ENCODE data around the gene NHERF2. TPM values are rescaled to one million over a fixed set of nuclear protein-coding genes. Genes with fewer than 3 reads are reported as not detected.

The NHERF2 gene
- total RNA-seq, 1 experiment from 2014 or later, result 174 TPM

- Histone ChIP-seq H3K36me3 (ENCODE audit: control insufficient read depth, insufficient read depth, low read length) (no peaks in the 10 kb centered on the region), H3K4me3 (ENCODE audit: low read depth in 2 of 2, low read length in 2 of 2) (no peak overlapping the region), H3K4me1 (ENCODE audit: control insufficient read depth, insufficient read depth, low read length) (peaks cover 13% of the 10 kb centered on the region; the same call in 1 of the 2 replicates), H3K9me3 (ENCODE audit: control insufficient read depth, insufficient read depth, low read depth, low read length) (no peaks in the 10 kb centered on the region), H3K27me3 (ENCODE audit: control insufficient read depth, insufficient read depth, low read length) (no peaks in the 10 kb centered on the region), H3K27ac (ENCODE audit: low read length) (no peak overlapping the region)
- in situ Hi-C loops (cut with HindIII; ENCODE audit: low pct_unique_long_range_greater_than_20kb, low sequenced_read_pairs) (no loop called here), intact Hi-C loops (cut with micrococcal nuclease; ENCODE audit: unreplicated experiment) (no loop called here)
- ChIA-PET CTCF (no interaction called here), POLR2A (no interaction called here)
- no peak for DNase-seq (ENCODE audit: low read depth, low spot score)
- TF ChIP-seq TCF7L2 (IDR thresholded peaks at IDR 0.05; ENCODE audit: low read depth, low read length) (no peak), CTCF (IDR thresholded peaks at IDR 0.05) (no peak), SIN3A (IDR thresholded peaks at IDR 0.05; ENCODE audit: borderline replicate concordance, insufficient read depth, low read depth, low read length) (no peak), POLR2AphosphoS5 (IDR thresholded peaks at IDR 0.05; ENCODE audit: low read depth, low read length) (no peak)
- TF ChIP-seq, protein P1, sequence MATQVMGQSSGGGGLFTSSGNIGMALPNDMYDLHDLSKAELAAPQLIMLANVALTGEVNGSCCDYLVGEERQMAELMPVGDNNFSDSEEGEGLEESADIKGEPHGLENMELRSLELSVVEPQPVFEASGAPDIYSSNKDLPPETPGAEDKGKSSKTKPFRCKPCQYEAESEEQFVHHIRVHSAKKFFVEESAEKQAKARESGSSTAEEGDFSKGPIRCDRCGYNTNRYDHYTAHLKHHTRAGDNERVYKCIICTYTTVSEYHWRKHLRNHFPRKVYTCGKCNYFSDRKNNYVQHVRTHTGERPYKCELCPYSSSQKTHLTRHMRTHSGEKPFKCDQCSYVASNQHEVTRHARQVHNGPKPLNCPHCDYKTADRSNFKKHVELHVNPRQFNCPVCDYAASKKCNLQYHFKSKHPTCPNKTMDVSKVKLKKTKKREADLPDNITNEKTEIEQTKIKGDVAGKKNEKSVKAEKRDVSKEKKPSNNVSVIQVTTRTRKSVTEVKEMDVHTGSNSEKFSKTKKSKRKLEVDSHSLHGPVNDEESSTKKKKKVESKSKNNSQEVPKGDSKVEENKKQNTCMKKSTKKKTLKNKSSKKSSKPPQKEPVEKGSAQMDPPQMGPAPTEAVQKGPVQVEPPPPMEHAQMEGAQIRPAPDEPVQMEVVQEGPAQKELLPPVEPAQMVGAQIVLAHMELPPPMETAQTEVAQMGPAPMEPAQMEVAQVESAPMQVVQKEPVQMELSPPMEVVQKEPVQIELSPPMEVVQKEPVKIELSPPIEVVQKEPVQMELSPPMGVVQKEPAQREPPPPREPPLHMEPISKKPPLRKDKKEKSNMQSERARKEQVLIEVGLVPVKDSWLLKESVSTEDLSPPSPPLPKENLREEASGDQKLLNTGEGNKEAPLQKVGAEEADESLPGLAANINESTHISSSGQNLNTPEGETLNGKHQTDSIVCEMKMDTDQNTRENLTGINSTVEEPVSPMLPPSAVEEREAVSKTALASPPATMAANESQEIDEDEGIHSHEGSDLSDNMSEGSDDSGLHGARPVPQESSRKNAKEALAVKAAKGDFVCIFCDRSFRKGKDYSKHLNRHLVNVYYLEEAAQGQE (IDR thresholded peaks at IDR 0.05; ENCODE audit: insufficient read depth in 1 of 2, low read depth in 2 of 2, low read length in 1 of 2), result no peak
- ATAC-seq, result peak; percentile 11
- no TSS peak for BruUV-seq (replicated peaks)
Measured at GRCh38 chr16:1993731-1994131, 33.0 kb upstream of the NHERF2 start.

DNA sequence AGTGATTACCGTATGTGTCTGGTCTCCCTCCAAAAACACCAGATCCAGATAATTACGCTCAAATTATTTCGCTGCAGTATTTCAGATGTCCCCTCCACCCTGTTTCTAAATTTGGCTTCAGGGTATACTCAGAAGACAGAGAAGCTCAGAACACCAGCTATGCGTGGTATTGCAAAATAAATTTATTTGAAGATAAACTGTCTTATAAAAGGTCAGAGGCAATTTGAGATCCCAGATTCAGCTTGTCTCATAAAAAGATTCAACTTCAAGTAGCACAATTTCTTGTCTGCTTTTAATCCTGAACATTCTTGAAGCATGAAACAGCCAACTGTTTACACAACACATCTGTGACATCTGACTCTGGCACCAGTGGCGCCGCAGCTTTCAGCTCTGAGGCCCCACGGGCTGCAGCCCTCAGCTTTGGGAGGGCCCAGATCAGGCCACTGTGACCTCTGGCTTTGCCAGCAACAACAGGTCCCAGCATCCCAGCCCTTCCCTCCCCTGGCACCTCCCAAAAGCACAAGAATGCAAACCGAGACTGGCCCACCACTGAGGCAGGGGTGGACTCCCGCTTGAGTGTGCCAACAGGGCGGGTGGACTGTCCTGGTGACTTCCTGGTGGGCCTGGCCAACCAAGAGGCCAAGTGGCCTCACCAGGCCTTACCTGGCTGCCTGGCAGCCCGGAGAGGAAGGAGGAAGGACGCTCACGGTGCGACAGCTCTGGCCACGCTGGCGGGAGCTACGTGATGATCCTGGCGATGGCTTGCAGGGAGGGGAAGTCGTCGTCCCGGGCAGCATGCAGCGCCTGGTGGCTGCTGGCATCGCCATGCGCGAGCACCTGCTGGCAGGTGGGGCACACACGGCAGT, 29.0 kb upstream of the NHERF2 start:
- ATAC-seq (no peak), DNase-seq (ENCODE audit: low read depth, low spot score) (no peak)
- Histone ChIP-seq H3K27ac (ENCODE audit: low read length) (no peak overlapping the region), H3K4me1 (ENCODE audit: control insufficient read depth, insufficient read depth, low read length) (no peaks in the 10 kb centered on the region; the same call in 1 of the 2 replicates), H3K27me3 (ENCODE audit: control insufficient read depth, insufficient read depth, low read length) (no peaks in the 10 kb centered on the region), H3K4me3 (ENCODE audit: low read depth in 2 of 2, low read length in 2 of 2) (no peak overlapping the region), H3K36me3 (ENCODE audit: control insufficient read depth, insufficient read depth, low read length) (peaks cover 6% of the 10 kb centered on the region; the same call in 1 of the 2 replicates), H3K9me3 (ENCODE audit: control insufficient read depth, insufficient read depth, low read depth, low read length) (no peaks in the 10 kb centered on the region)
- CTCF ChIA-PET, result no interaction called here
- POLR2A ChIA-PET, result no interaction called here
- intact Hi-C loops (cut with micrococcal nuclease; ENCODE audit: unreplicated experiment) (no loop called here), in situ Hi-C loops (cut with HindIII; ENCODE audit: low pct_unique_long_range_greater_than_20kb, low sequenced_read_pairs) (no loop called here)
- TF ChIP-seq POLR2AphosphoS5 (IDR thresholded peaks at IDR 0.05; ENCODE audit: low read depth, low read length), result no peak
- TF ChIP-seq CTCF (IDR thresholded peaks at IDR 0.05), result no peak
- TF ChIP-seq, protein P1 (IDR thresholded peaks at IDR 0.05; ENCODE audit: insufficient read depth in 1 of 2, low read depth in 2 of 2, low read length in 1 of 2), result no peak
- no peak for TF ChIP-seq TCF7L2 (IDR thresholded peaks at IDR 0.05; ENCODE audit: low read depth, low read length)
- TF ChIP-seq SIN3A (IDR thresholded peaks at IDR 0.05; ENCODE audit: borderline replicate concordance, insufficient read depth, low read depth, low read length), result no peak
- BruUV-seq (replicated peaks), result TSS peak; percentile 61

Measured in Panc1 (cell line).